Endothelial cell of umbilical vein (primary cell): ENCODE data around the gene TRABD. TPM values are rescaled to one million over a fixed set of nuclear protein-coding genes. Genes with fewer than 3 reads are reported as not detected.

Experiments
- polyA plus RNA-seq, 4 experiments: library from polyadenylated mRNA; depleted of rRNA in 3 of 4; stranded (reverse) in 3 of 4; unstranded in 1 of 4; fragments of >200 nt; gene quantifications; 2 replicates each; pipeline versions ENCODE4 v1.2.1 to v1.2.3, GENCODE V29; 2011 to 2012; ENCODE audit warnings: missing spikeins in 1 of 4
- total RNA-seq: library from RNA; stranded (reverse); gene quantifications from 2 replicates; pipeline ENCODE4 v1.2.3, GENCODE V29; 2021

Gene TRABD
- total and polyA plus RNA-seq, 2 donors (not counting 3 experiments of a cell fraction or from before 2014, with no cell fraction given), result 46.8 to 48.4 TPM

Other genes with a start within 250 kb of the TRABD start
- 185 and 219 TPM in 2 replicates for gene PIM3, start 225.1 kb upstream of the TRABD start, total RNA-seq
- gene PIM3, start 225.1 kb upstream of the TRABD start, polyA plus RNA-seq, result 131 and 172 TPM in 2 replicates
- 0.12 and 0.15 TPM in 2 replicates for gene IL17REL, start 173.1 kb upstream of the TRABD start, total RNA-seq
- gene IL17REL, start 173.1 kb upstream of the TRABD start, polyA plus RNA-seq, result 0.06 TPM in 2 replicates
- not detected in 2 replicates for gene TTLL8, start 127.6 kb upstream of the TRABD start, total RNA-seq
- gene TTLL8, start 127.6 kb upstream of the TRABD start, polyA plus RNA-seq, result not detected in 2 replicates
- not detected in 2 replicates for gene MLC1, start 100.5 kb upstream of the TRABD start, total RNA-seq
- gene MLC1, start 100.5 kb upstream of the TRABD start, polyA plus RNA-seq, result not detected in 2 replicates
- 35.4 and 37.6 TPM in 2 replicates for gene MOV10L1, start 95.9 kb upstream of the TRABD start, total RNA-seq
- 27.6 and 32.0 TPM in 2 replicates for gene MOV10L1, start 95.9 kb upstream of the TRABD start, polyA plus RNA-seq
- 5.1 and 5.2 TPM in 2 replicates for gene PANX2, start 15.2 kb upstream of the TRABD start, total RNA-seq
- 2.5 and 3.1 TPM in 2 replicates for gene PANX2, start 15.2 kb upstream of the TRABD start, polyA plus RNA-seq
- gene SELENOO, start 15.1 kb downstream of the TRABD start, total RNA-seq, result 24.1 and 28.0 TPM in 2 replicates
- gene SELENOO, start 15.1 kb downstream of the TRABD start, polyA plus RNA-seq, result 37.5 and 45.8 TPM in 2 replicates
- gene TUBGCP6, start 59.1 kb downstream of the TRABD start, total RNA-seq, result 41.5 and 45.3 TPM in 2 replicates
- 33.1 and 42.7 TPM in 2 replicates for gene TUBGCP6, start 59.1 kb downstream of the TRABD start, polyA plus RNA-seq
- 42.4 and 47.0 TPM in 2 replicates for gene HDAC10, start 65.4 kb downstream of the TRABD start, total RNA-seq
- 32.6 and 38.3 TPM in 2 replicates for gene HDAC10, start 65.4 kb downstream of the TRABD start, polyA plus RNA-seq
- 67.9 and 72.3 TPM in 2 replicates for gene MAPK12, start 75.8 kb downstream of the TRABD start, total RNA-seq
- gene MAPK12, start 75.8 kb downstream of the TRABD start, polyA plus RNA-seq, result 86.8 and 90.2 TPM in 2 replicates
- gene MAPK11, start 84.5 kb downstream of the TRABD start, total RNA-seq, result 26.3 and 29.4 TPM in 2 replicates
- gene MAPK11, start 84.5 kb downstream of the TRABD start, polyA plus RNA-seq, result 22.8 and 30.2 TPM in 2 replicates
- 134 and 139 TPM in 2 replicates for gene PLXNB2, start 121.7 kb downstream of the TRABD start, total RNA-seq
- 82.3 and 113 TPM in 2 replicates for gene PLXNB2, start 121.7 kb downstream of the TRABD start, polyA plus RNA-seq
- 2.9 and 5.9 TPM in 2 replicates for gene DENND6B, start 141.1 kb downstream of the TRABD start, total RNA-seq
- 4.1 and 6.5 TPM in 2 replicates for gene DENND6B, start 141.1 kb downstream of the TRABD start, polyA plus RNA-seq
- 46.4 and 54.6 TPM in 2 replicates for gene PPP6R2, start 157.4 kb downstream of the TRABD start, total RNA-seq
- 38.6 and 41.2 TPM in 2 replicates for gene PPP6R2, start 157.4 kb downstream of the TRABD start, polyA plus RNA-seq